ENCODE data around the gene SPRED2.

GRCh38 chr2:65329525-65329924, 102.9 kb downstream of the SPRED2 start:
- TF ChIP-seq POLR2AphosphoS5 (IDR thresholded peaks at IDR 0.05; ENCODE audit: low read depth, low read length) (no peak), POLR2A (IDR thresholded peaks at IDR 0.05; ENCODE audit: low read depth, low read length) (no peak)
